IMR-90 (cell line): Measurements from ENCODE around the gene EPS8. TPM values are rescaled to one million over a fixed set of nuclear protein-coding genes. Genes with fewer than 3 reads are reported as not detected.
A peak's percentile ranks its signal among the peaks of the same experiment; 100 is the strongest.

Experiments used
- ATAC-seq: fragments of 200-7000 bp; cut with Tn5 transposase; 2 replicates; pipeline ENCODE4 v1.9.1; 2020; ENCODE audit warnings: low read depth, mild to moderate bottlenecking, moderate library complexity
- BruUV-seq: library from RNA; stranded (reverse); fragments of 400-500 nt; replicated peaks from 2 replicates; lab custom pipeline; 2021; lab: Mats Ljungman, UMichigan
- CTCF ChIA-PET: fragments of 300-600 bp; formaldehyde crosslinking; extraction: SDS; loops from one replicate; lab custom pipeline; 2021; ENCODE audit warnings: antibody characterized with exemption; lab: Yijun Ruan, JAX
- POLR2A ChIA-PET: fragments of 300-600 bp; sonication (Branson Sonifier 250); formaldehyde crosslinking; loops from one replicate; lab custom pipeline; 2022; ENCODE audit warnings: antibody characterized with exemption; ENCODE audit not compliant: unreplicated experiment; lab: Charles Lee
- DNase-seq: peaks from one replicate; pipeline ENCODE4 v3.0.0; 2013
- H2AFZ ChIP-seq: replicated peaks from 2 replicates; pipeline ENCODE3; 2013; ENCODE audit warnings: low read length, mild to moderate bottlenecking; ENCODE audit not compliant: poor library complexity
- H2AK5ac ChIP-seq: 2 replicates; pipeline ENCODE4 v1.6.1; 2013; ENCODE audit warnings: low read depth, low read length, inconsistent platforms
- H2AK9ac ChIP-seq: replicated peaks from 2 replicates; pipeline ENCODE3; 2013; ENCODE audit warnings: mild to moderate bottlenecking, low read depth, low read length, moderate library complexity; ENCODE audit not compliant: poor library complexity
- H2BK120ac ChIP-seq: 2 replicates; pipeline ENCODE4 v1.6.1; 2013; ENCODE audit warnings: low read depth, low read length, inconsistent platforms
- H2BK15ac ChIP-seq: 3 replicates; pipeline ENCODE4 v1.6.1; 2013; ENCODE audit warnings: low read depth, low read length, inconsistent platforms
- H2BK20ac ChIP-seq: 2 replicates; pipeline ENCODE4 v1.6.1; 2013; ENCODE audit warnings: low read depth, mild to moderate bottlenecking, inconsistent platforms, low read length, moderate library complexity
- H2BK5ac ChIP-seq: 2 replicates; pipeline ENCODE4 v1.6.1; 2013; ENCODE audit warnings: mild to moderate bottlenecking, low read depth, low read length, inconsistent platforms; ENCODE audit not compliant: poor library complexity, severe bottlenecking
- H3K14ac ChIP-seq: replicated peaks from 2 replicates; pipeline ENCODE4 v1.6.1; 2013; ENCODE audit warnings: low read depth, low read length, inconsistent platforms
- H3K18ac ChIP-seq: 2 replicates; pipeline ENCODE4 v1.6.1; 2013; ENCODE audit warnings: low read depth, low read length, control low read depth
- H3K23ac ChIP-seq: 2 replicates; pipeline ENCODE4 v1.6.1; 2013; ENCODE audit warnings: low read depth, low read length, inconsistent platforms
- H3K27ac ChIP-seq: 2 replicates; pipeline ENCODE4 v1.5.1; 2013; ENCODE audit warnings: mild to moderate bottlenecking, control low read depth, low read length; ENCODE audit not compliant: insufficient read depth
- H3K27me3 ChIP-seq: 2 replicates; pipeline ENCODE4 v1.6.1; 2013; ENCODE audit warnings: low read length; ENCODE audit not compliant: control insufficient read depth, insufficient read depth
- H3K36me3 ChIP-seq: 2 replicates; pipeline ENCODE4 v1.6.1; 2013; ENCODE audit warnings: low read length, mixed read lengths; ENCODE audit not compliant: control insufficient read depth, insufficient read depth
- H3K4ac ChIP-seq: 2 replicates; pipeline ENCODE4 v1.6.1; 2013; ENCODE audit warnings: low read depth, low read length, inconsistent platforms
- H3K4me1 ChIP-seq: 2 replicates; pipeline ENCODE4 v1.6.1; 2013; ENCODE audit warnings: low read length, mixed read lengths; ENCODE audit not compliant: control insufficient read depth, insufficient read depth
- H3K4me2 ChIP-seq: 2 replicates; pipeline ENCODE4 v1.6.1; 2013; ENCODE audit warnings: low read depth, mild to moderate bottlenecking, control low read depth, low read length, moderate library complexity
- H3K4me3 ChIP-seq: 2 replicates; pipeline ENCODE4 v1.5.1; 2013; ENCODE audit warnings: low read depth, mild to moderate bottlenecking, control low read depth, low read length, moderate library complexity; ENCODE audit not compliant: insufficient read depth
- H3K56ac ChIP-seq: 2 replicates; pipeline ENCODE4 v1.6.1; 2013; ENCODE audit warnings: low read length, inconsistent platforms; ENCODE audit not compliant: insufficient read depth; ENCODE audit errors: extremely low read depth
- H3K79me1 ChIP-seq, 2 experiments: 2 replicates each; pipeline ENCODE4 v1.6.1; 2013; ENCODE audit warnings: low read length in 2 of 2, inconsistent platforms in 1 of 2, low read depth in 1 of 2
- H3K9ac ChIP-seq: 2 replicates; pipeline ENCODE4 v1.6.1; 2013; ENCODE audit warnings: low read depth, low read length, control low read depth
- H3K9me1 ChIP-seq: 2 replicates; pipeline ENCODE4 v1.6.1; 2013; ENCODE audit warnings: low read length, inconsistent platforms; ENCODE audit not compliant: insufficient read depth
- H3K9me3 ChIP-seq: 2 replicates; pipeline ENCODE4 v1.6.1; 2013; ENCODE audit warnings: low read length; ENCODE audit not compliant: control insufficient read depth, insufficient read depth
- H4K20me1 ChIP-seq: 2 replicates; pipeline ENCODE4 v1.6.1; 2013; ENCODE audit warnings: low read length, inconsistent platforms; ENCODE audit not compliant: insufficient read depth
- H4K5ac ChIP-seq: 2 replicates; pipeline ENCODE4 v1.6.1; 2013; ENCODE audit warnings: mild to moderate bottlenecking, low read depth, low read length, control low read depth
- H4K8ac ChIP-seq, 2 experiments: 2 replicates each; pipeline ENCODE4 v1.6.1; 2013; ENCODE audit warnings: low read depth in 2 of 2, low read length in 2 of 2, control low read depth in 1 of 2, inconsistent platforms in 1 of 2
- H4K91ac ChIP-seq: 2 replicates; pipeline ENCODE4 v1.6.1; 2013; ENCODE audit warnings: low read depth, low read length, inconsistent platforms; ENCODE audit not compliant: insufficient read depth
- BHLHE40 ChIP-seq: fragments of 150-350 bp; IDR thresholded peaks from 2 replicates; pipeline ENCODE4 v1.6.1; 2016; ENCODE audit warnings: mild to moderate bottlenecking, low read depth, low read length
- CEBPB ChIP-seq: IDR thresholded peaks from 2 replicates; pipeline ENCODE4 v1.6.1; 2012; ENCODE audit warnings: low read depth, low read length, improper control_type of control experiment
- CHD1 ChIP-seq: IDR thresholded peaks from 2 replicates; pipeline ENCODE4 v1.6.1; 2012; ENCODE audit warnings: low read depth, low read length, improper control_type of control experiment
- FOS ChIP-seq: fragments of 150-350 bp; IDR thresholded peaks from 2 replicates; pipeline ENCODE4 v1.6.1; 2016; ENCODE audit warnings: low read depth, low read length
- MAFK ChIP-seq: IDR thresholded peaks from 2 replicates; pipeline ENCODE4 v1.6.1; 2012; ENCODE audit warnings: low read depth, low read length, improper control_type of control experiment
- MAZ ChIP-seq: IDR thresholded peaks from 2 replicates; pipeline ENCODE4 v1.6.1; 2012; ENCODE audit warnings: low read depth, mild to moderate bottlenecking, low read length, improper control_type of control experiment, moderate library complexity, borderline replicate concordance
- MXI1 ChIP-seq: IDR thresholded peaks from 2 replicates; pipeline ENCODE4 v1.6.1; 2012; ENCODE audit warnings: low read depth, mild to moderate bottlenecking, low read length, moderate library complexity, borderline replicate concordance
- NFE2L2 ChIP-seq: fragments of 150-350 bp; IDR thresholded peaks from 2 replicates; pipeline ENCODE4 v1.6.1; 2016; ENCODE audit warnings: low read depth, mild to moderate bottlenecking, low read length
- POLR2A ChIP-seq: IDR thresholded peaks from 2 replicates; pipeline ENCODE4 v1.6.1; 2012; ENCODE audit warnings: mild to moderate bottlenecking, low read depth, low read length
- RAD21 ChIP-seq: IDR thresholded peaks from 2 replicates; pipeline ENCODE4 v1.6.1; 2012; ENCODE audit warnings: low read length, improper control_type of control experiment
- RCOR1 ChIP-seq: IDR thresholded peaks from 2 replicates; pipeline ENCODE4 v1.6.1; 2012; ENCODE audit warnings: mild to moderate bottlenecking, low read length, improper control_type of control experiment; ENCODE audit not compliant: insufficient replicate concordance
- RFX5 ChIP-seq: IDR thresholded peaks from 2 replicates; pipeline ENCODE4 v1.8.0; 2012; ENCODE audit warnings: low read depth, mild to moderate bottlenecking, low read length, moderate library complexity
- SMC3 ChIP-seq: fragments of 150-350 bp; IDR thresholded peaks from 2 replicates; pipeline ENCODE4 v1.6.1; 2016; ENCODE audit warnings: low read depth, mild to moderate bottlenecking, antibody characterized with exemption, low read length, moderate library complexity
- WGBS, 2 experiments: methylation state at CpG; one replicate each; pipeline versions ENCODE4 v1.1.5 to v1.1.7; 2013; ENCODE audit warnings: missing lambda C conversion rate in 2 of 2; ENCODE audit not compliant: insufficient read length in 1 of 2; ENCODE audit errors: extremely low coverage in 2 of 2; 5-methylcytosine and 5-hydroxymethylcytosine counted together
- dilution Hi-C: fragments of 300-500 bp; cut with HindIII; formaldehyde crosslinking; loops from one replicate; pipeline ENCODE4 v1.14.3; 2018; ENCODE audit warnings: low sequenced_read_pairs; ENCODE audit not compliant: unreplicated experiment
- in situ Hi-C: fragments of 300-500 bp; cut with MboI; formaldehyde crosslinking; loops from 3 replicates; pipeline ENCODE4 v1.14.3; 2019; ENCODE audit warnings: low sequenced_read_pairs, inconsistent platforms, mixed read lengths
- intact Hi-C: fragments of 100-400 bp; cut with micrococcal nuclease; formaldehyde crosslinking; loops from 2 replicates; pipeline ENCODE4 v1.10.0; 2022
- polyA plus RNA-seq, 3 experiments: library from polyadenylated mRNA; depleted of rRNA; stranded (reverse); fragments of >200 nt; gene quantifications; 2 replicates each; pipeline ENCODE4 v1.2.3, GENCODE V29; 2012; ENCODE audit warnings: low replicate concordance in 1 of 3
- total RNA-seq: library from RNA; depleted of rRNA; stranded (reverse); fragments of >200 nt; gene quantifications from 2 replicates; pipeline ENCODE4 v1.2.3, GENCODE V29; 2012
- TF ChIP-seq, protein P1 (sequence below): fragments of 150-350 bp; IDR thresholded peaks from 2 replicates; pipeline ENCODE4 v1.6.1; 2017; ENCODE audit warnings: mild to moderate bottlenecking, antibody characterized with exemption, low read length, low read depth
- TF ChIP-seq, protein P2 (sequence below): conservative IDR thresholded peaks from 2 replicates; pipeline ENCODE4 v1.5.1; 2012; ENCODE audit warnings: mild to moderate bottlenecking, low read depth, low read length, improper control_type of control experiment
- TF ChIP-seq, protein P3 (sequence below): fragments of 150-350 bp; IDR thresholded peaks from 2 replicates; pipeline ENCODE4 v1.6.1; 2016; ENCODE audit warnings: low read depth, mild to moderate bottlenecking, low read length, moderate library complexity, borderline replicate concordance

Gene EPS8
- total and polyA plus RNA-seq, 2 of the 4 experiments (the other 2 are of a cell fraction) = 45.1 to 104 TPM

DNA sequence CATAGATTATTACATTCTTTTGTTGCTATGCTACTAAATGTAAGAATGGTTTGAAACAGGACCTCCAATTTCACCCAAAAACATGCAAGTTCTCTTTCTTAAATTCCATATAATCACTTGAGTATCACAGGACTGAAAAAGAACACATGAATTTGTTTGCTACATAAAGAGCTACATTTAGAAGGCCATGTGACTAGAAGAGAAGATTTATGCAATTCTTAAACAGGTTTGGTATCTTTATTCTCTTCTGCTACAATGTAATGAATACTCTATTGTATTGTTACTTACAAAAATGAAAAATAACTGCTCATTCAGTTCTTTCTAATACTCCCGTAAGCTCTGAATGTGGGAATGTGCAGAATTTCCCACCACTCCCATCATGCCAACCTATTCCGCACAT is 9.3 kb downstream of the EPS8 start:
- Histone ChIP-seq H2AFZ (no peak overlapping the region), H3K9me1 (peaks cover 7% of the 10 kb centered on the region), H2AK9ac (peak overlapping the region; percentile 57), H4K91ac (peak overlapping the region; percentile 39), H3K18ac (peak overlapping the region; percentile 18; the same call in 1 of the 2 replicates), H3K23ac (peak overlapping the region; percentile 78; the same call in 1 of the 2 replicates), H3K4me1 (peaks cover 15% of the 10 kb centered on the region), H3K27me3 (no peaks in the 10 kb centered on the region), H3K36me3 (no peaks in the 10 kb centered on the region; the same call in 1 of the 2 replicates), H3K4ac (peak overlapping the region; percentile 75), H3K14ac (peak overlapping the region; percentile 53), H2BK120ac (peak overlapping the region; percentile 68), H3K9me3 (no peaks in the 10 kb centered on the region), H2AK5ac (peak overlapping the region; percentile 82), H2BK20ac (peak overlapping the region; percentile 79), H3K56ac (no peak overlapping the region), H3K27ac (peak overlapping the region; percentile 53), H3K79me1 (peaks cover 20 to 56% of the 10 kb centered on the region in 2 experiments), H3K4me2 (peak overlapping the region; percentile 89), H3K4me3 (no peak overlapping the region), H3K9ac (no peak overlapping the region), H4K5ac (peak overlapping the region; percentile 64), H4K20me1 (peaks cover 5% of the 10 kb centered on the region; the same call in 1 of the 2 replicates), H2BK5ac (peak overlapping the region; percentile 84), H4K8ac (peak overlapping the region in 1 of 2 experiments; percentile 72; a peak in 2 of 4 replicates), H2BK15ac (peak overlapping the region; percentile 53; the same call in 1 of the 3 replicates)
- ChIA-PET POLR2A (no interaction called here), CTCF (no interaction called here)
- in situ Hi-C loops (no loop called here), dilution Hi-C loops (no loop called here), intact Hi-C loops (loop anchor here (10.0 kb wide), 1 partner anchor 245 kb away; no protein-coding TSS in a partner anchor)
- no peak for DNase-seq
- no TSS peak for BruUV-seq
- WGBS, 2 experiments = no CpG with 5 or more reads among the region's 2 CpGs
- TF ChIP-seq, protein P1, sequence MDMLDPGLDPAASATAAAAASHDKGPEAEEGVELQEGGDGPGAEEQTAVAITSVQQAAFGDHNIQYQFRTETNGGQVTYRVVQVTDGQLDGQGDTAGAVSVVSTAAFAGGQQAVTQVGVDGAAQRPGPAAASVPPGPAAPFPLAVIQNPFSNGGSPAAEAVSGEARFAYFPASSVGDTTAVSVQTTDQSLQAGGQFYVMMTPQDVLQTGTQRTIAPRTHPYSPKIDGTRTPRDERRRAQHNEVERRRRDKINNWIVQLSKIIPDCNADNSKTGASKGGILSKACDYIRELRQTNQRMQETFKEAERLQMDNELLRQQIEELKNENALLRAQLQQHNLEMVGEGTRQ = no peak
- no peak for TF ChIP-seq RAD21
- TF ChIP-seq RCOR1 = no peak
- no peak for TF ChIP-seq MXI1
- no peak for TF ChIP-seq FOS
- no peak for TF ChIP-seq CHD1
- no peak for TF ChIP-seq POLR2A
- no peak for TF ChIP-seq MAFK
- TF ChIP-seq RFX5 = no peak
- TF ChIP-seq NFE2L2 = no peak
- TF ChIP-seq BHLHE40 = no peak
- no peak for TF ChIP-seq CEBPB
- TF ChIP-seq, protein P2, sequence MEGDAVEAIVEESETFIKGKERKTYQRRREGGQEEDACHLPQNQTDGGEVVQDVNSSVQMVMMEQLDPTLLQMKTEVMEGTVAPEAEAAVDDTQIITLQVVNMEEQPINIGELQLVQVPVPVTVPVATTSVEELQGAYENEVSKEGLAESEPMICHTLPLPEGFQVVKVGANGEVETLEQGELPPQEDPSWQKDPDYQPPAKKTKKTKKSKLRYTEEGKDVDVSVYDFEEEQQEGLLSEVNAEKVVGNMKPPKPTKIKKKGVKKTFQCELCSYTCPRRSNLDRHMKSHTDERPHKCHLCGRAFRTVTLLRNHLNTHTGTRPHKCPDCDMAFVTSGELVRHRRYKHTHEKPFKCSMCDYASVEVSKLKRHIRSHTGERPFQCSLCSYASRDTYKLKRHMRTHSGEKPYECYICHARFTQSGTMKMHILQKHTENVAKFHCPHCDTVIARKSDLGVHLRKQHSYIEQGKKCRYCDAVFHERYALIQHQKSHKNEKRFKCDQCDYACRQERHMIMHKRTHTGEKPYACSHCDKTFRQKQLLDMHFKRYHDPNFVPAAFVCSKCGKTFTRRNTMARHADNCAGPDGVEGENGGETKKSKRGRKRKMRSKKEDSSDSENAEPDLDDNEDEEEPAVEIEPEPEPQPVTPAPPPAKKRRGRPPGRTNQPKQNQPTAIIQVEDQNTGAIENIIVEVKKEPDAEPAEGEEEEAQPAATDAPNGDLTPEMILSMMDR = no peak
- no peak for TF ChIP-seq MAZ
- TF ChIP-seq, protein P3, sequence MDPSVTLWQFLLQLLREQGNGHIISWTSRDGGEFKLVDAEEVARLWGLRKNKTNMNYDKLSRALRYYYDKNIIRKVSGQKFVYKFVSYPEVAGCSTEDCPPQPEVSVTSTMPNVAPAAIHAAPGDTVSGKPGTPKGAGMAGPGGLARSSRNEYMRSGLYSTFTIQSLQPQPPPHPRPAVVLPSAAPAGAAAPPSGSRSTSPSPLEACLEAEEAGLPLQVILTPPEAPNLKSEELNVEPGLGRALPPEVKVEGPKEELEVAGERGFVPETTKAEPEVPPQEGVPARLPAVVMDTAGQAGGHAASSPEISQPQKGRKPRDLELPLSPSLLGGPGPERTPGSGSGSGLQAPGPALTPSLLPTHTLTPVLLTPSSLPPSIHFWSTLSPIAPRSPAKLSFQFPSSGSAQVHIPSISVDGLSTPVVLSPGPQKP = no peak
- no peak for TF ChIP-seq SMC3
- ATAC-seq = no peak
